GM12878 (cell line): Measurements from ENCODE around the gene CAPN7.

Experiments used
- CREM ChIP-seq: IDR thresholded peaks from 2 replicates; pipeline ENCODE4 v1.6.1; 2014; ENCODE audit warnings: antibody characterized with exemption, low read depth
- CTCF ChIP-seq, 3 experiments: IDR thresholded peaks in 2 of 3; conservative IDR thresholded peaks in 1 of 3; 2 replicates each; pipeline ENCODE4 v1.5.1; 2011; ENCODE audit warnings: low read depth in 3 of 3, low read length in 3 of 3, mild to moderate bottlenecking in 3 of 3, control low read depth in 2 of 3, moderate library complexity in 2 of 3, inconsistent platforms in 1 of 3, mixed read lengths in 1 of 3; ENCODE audit not compliant: control insufficient read depth in 2 of 3, insufficient read depth in 1 of 3; ENCODE audit errors: extremely low read depth in 1 of 3
- DPF2 ChIP-seq: fragments of 450-650 bp; IDR thresholded peaks from 2 replicates; pipeline ENCODE4 v1.6.1; 2017; ENCODE audit warnings: mild to moderate bottlenecking
- NFYB ChIP-seq: IDR thresholded peaks from 2 replicates; pipeline ENCODE4 v1.6.1; 2011; ENCODE audit warnings: low read depth, mild to moderate bottlenecking, low read length, improper control_type of control experiment, moderate library complexity; ENCODE audit not compliant: insufficient read depth
- POLR2A ChIP-seq: IDR thresholded peaks from 2 replicates; pipeline ENCODE4 v1.6.1; 2011; ENCODE audit warnings: low read depth, mild to moderate bottlenecking, low read length
- POLR2AphosphoS2 ChIP-seq: IDR thresholded peaks from 2 replicates; pipeline ENCODE4 v1.6.1; 2011; ENCODE audit warnings: low read depth, mild to moderate bottlenecking, low read length, improper control_type of control experiment, moderate library complexity
- POLR2AphosphoS5 ChIP-seq: IDR thresholded peaks from 2 replicates; pipeline ENCODE4 v1.6.1; 2011; ENCODE audit warnings: mild to moderate bottlenecking, low read length, inconsistent platforms
- SP1 ChIP-seq: IDR thresholded peaks from one replicate; pipeline ENCODE4 v1.6.1; 2011; ENCODE audit warnings: low read depth, low read length
- USF2 ChIP-seq: IDR thresholded peaks from 2 replicates; pipeline ENCODE4 v1.6.1; 2011; ENCODE audit warnings: low read depth, low read length, improper control_type of control experiment, borderline replicate concordance

- TF ChIP-seq POLR2AphosphoS5 (no peak), SP1 (no peak), CTCF (IDR thresholded peaks at IDR 0.05 in 2 of 3, conservative IDR thresholded peaks at IDR 0.05 in 1 of 3; ENCODE audit: control insufficient read depth in 2 of 3, extremely low read depth in 1 of 3, insufficient read depth in 1 of 3, low read depth in 3 of 3, low read length in 3 of 3) (no peak), CREM (no peak), DPF2 (no peak), USF2 (no peak), POLR2A (no peak), POLR2AphosphoS2 (no peak), NFYB (no peak)
Observed at GRCh38 chr3:15172806-15173205, 33.2 kb upstream of the CAPN7 start.
